HL-60 (cell line): Measurements from ENCODE around the gene WWOX.

Source experiments
- GABPA ChIP-seq: IDR thresholded peaks from 2 replicates; pipeline ENCODE4 v1.6.1; 2012; ENCODE audit warnings: low read depth
- POLR2AphosphoS5 ChIP-seq: IDR thresholded peaks from 2 replicates; pipeline ENCODE4 v1.6.1; 2012; ENCODE audit warnings: low read depth
- SPI1 ChIP-seq: IDR thresholded peaks from 2 replicates; pipeline ENCODE4 v1.6.1; 2012; ENCODE audit warnings: low read depth, mild to moderate bottlenecking, borderline replicate concordance
- TF ChIP-seq, protein P1 (sequence below): IDR thresholded peaks from one replicate; pipeline ENCODE4 v1.5.1; 2011; ENCODE audit warnings: low read length, control low read depth, inconsistent platforms; ENCODE audit not compliant: insufficient read depth

GRCh38 chr16:78596996-78597422, 497.6 kb downstream of the WWOX start:
- TF ChIP-seq, protein P1, sequence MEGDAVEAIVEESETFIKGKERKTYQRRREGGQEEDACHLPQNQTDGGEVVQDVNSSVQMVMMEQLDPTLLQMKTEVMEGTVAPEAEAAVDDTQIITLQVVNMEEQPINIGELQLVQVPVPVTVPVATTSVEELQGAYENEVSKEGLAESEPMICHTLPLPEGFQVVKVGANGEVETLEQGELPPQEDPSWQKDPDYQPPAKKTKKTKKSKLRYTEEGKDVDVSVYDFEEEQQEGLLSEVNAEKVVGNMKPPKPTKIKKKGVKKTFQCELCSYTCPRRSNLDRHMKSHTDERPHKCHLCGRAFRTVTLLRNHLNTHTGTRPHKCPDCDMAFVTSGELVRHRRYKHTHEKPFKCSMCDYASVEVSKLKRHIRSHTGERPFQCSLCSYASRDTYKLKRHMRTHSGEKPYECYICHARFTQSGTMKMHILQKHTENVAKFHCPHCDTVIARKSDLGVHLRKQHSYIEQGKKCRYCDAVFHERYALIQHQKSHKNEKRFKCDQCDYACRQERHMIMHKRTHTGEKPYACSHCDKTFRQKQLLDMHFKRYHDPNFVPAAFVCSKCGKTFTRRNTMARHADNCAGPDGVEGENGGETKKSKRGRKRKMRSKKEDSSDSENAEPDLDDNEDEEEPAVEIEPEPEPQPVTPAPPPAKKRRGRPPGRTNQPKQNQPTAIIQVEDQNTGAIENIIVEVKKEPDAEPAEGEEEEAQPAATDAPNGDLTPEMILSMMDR, result no peak
- no peak for TF ChIP-seq GABPA
- TF ChIP-seq POLR2AphosphoS5, result no peak
- no peak for TF ChIP-seq SPI1
